Stomach (tissue), 9 donors: ENCODE results near the gene GPR17. TPM values are rescaled to one million over a fixed set of nuclear protein-coding genes. Genes with fewer than 3 reads are reported as not detected.
A peak's percentile ranks its signal among the peaks of the same experiment; 100 is the strongest.

Experiments
- DNase-seq, 2 donors: peaks; one replicate each; pipeline versions ENCODE4 v3.0.0 to v3.0.0-alpha.2; 2013 to 2019
- H3K27ac ChIP-seq, 5 donors: fragments of 200-600 bp in 4 of 5; sonication (generic) in 4 of 5; one replicate each; pipeline ENCODE4 v1.5.1; 2013 to 2019; ENCODE audit warnings: mild to moderate bottlenecking in 1 of 5, moderate library complexity in 1 of 5
- H3K27me3 ChIP-seq, 3 donors: fragments of 200-600 bp; sonication (generic); one replicate each; pipeline ENCODE4 v1.5.1; 2017 to 2019; ENCODE audit warnings: mixed run types in 1 of 3
- H3K36me3 ChIP-seq, 4 donors: fragments of 200-600 bp; sonication (generic); 1 replicate in 3 of 4; 2 replicates in 1 of 4; pipeline ENCODE4 v1.5.1; 2016 to 2019
- H3K4me1 ChIP-seq, 4 donors: fragments of 200-600 bp; sonication (generic); one replicate each; pipeline ENCODE4 v1.5.1; 2016 to 2019
- H3K4me3 ChIP-seq, 4 donors: fragments of 200-600 bp; sonication (generic) in 3 of 4; one replicate each; pipeline ENCODE4 v1.5.1; 2016 to 2019; ENCODE audit warnings: mild to moderate bottlenecking in 1 of 4
- H3K9me3 ChIP-seq, 4 donors: fragments of 200-600 bp; sonication (generic); one replicate each; pipeline ENCODE4 v1.5.1; 2016 to 2019
- CTCF ChIP-seq, 7 experiments: fragments of 450-650 bp in 4 of 7; fragments of 200-600 bp in 3 of 7; sonication (generic) in 3 of 7; IDR thresholded peaks; one replicate each; pipeline ENCODE4 v1.5.1; 2016 to 2019; ENCODE audit warnings: antibody characterized with exemption in 7 of 7, control low read depth in 2 of 7, mild to moderate bottlenecking in 1 of 7
- EP300 ChIP-seq: sonication (generic); formaldehyde crosslinking; IDR thresholded peaks from one replicate; pipeline ENCODE4 v1.6.1; 2017; ENCODE audit warnings: antibody characterized with exemption
- POLR2A ChIP-seq, 4 donors: fragments of 450-650 bp; IDR thresholded peaks; one replicate each; pipeline ENCODE4 v1.6.1; 2016; ENCODE audit warnings: antibody characterized with exemption in 4 of 4, control low read depth in 2 of 4, mild to moderate bottlenecking in 1 of 4, moderate library complexity in 1 of 4
- POLR2AphosphoS5 ChIP-seq, 3 donors: sonication (generic); formaldehyde crosslinking; IDR thresholded peaks; one replicate each; pipeline ENCODE4 v1.6.1; 2016; ENCODE audit warnings: antibody characterized with exemption in 3 of 3
- WGBS, 5 donors: extraction: QIAGEN DNeasy Blood & Tissue Kit in 3 of 5; methylation state at CpG; one replicate each; pipeline versions ENCODE4 v1.1.5 to v1.1.7; 2013 to 2018; 5-methylcytosine and 5-hydroxymethylcytosine counted together
- intact Hi-C: fragments of 100-400 bp; cut with DNase I; formaldehyde crosslinking; loops from one replicate; pipeline ENCODE4 v1.15.1; 2023; ENCODE audit warnings: low total_unique reads
- polyA plus RNA-seq, 3 donors: library from polyadenylated mRNA; stranded (reverse); fragments of 200-250 nt; gene quantifications; one replicate each; pipeline ENCODE4 v1.2.3, GENCODE V29; 2013
- total RNA-seq, 5 donors: library from RNA; depleted of rRNA; stranded (reverse); fragments of >200 nt; gene quantifications; one replicate each; pipeline versions ENCODE4 v1.1.0 to v1.2.3, GENCODE V29; 2014 to 2016
- donor health status: healthy with polysubstance abuse.
- donor health status: Bipolar disorder and iron deficiency.
- donor health status: healthy.

GPR17 gene
- total and polyA plus RNA-seq, 8 donors: 0.19 to 0.61 (median 0.25) TPM; not detected in 5

- Histone ChIP-seq H3K4me1 (no peaks in the 10 kb centered on the region), H3K36me3 (no peaks in the 10 kb centered on the region), H3K27ac (no peak overlapping the region), H3K4me3 (no peak overlapping the region), H3K9me3 (peaks cover 0 to 39% (median 26%) of the 10 kb centered on the region in 4 donors), H3K27me3 (peaks cover 0 to 5% (median 0%) of the 10 kb centered on the region in 3 donors)
- intact Hi-C loops: no loop called here
- WGBS, 5 donors: 82 to 94% (median 90%) methylated on average over 8 to 13 of the region's 13 CpGs
- TF ChIP-seq POLR2AphosphoS5 (IDR thresholded peaks at IDR 0.05): no peak
- TF ChIP-seq EP300: no peak
- TF ChIP-seq CTCF (IDR thresholded peaks at IDR 0.05): no peak
- TF ChIP-seq POLR2A (IDR thresholded peaks at IDR 0.05): no peak
- DNase-seq: peak in 1 of 2 donors; percentile 8
These were observed 33.7 kb upstream of the GPR17 start for GRCh38 chr2:127612111-127612822.

GRCh38 chr2:127614246-127614645 is 31.7 kb upstream of the GPR17 start:
- 82 to 100% (median 88%) methylated on average over 2 of the region's 2 CpGs for WGBS, 5 donors
- no peak for DNase-seq
- Histone ChIP-seq H3K9me3 (peaks cover 0 to 39% (median 26%) of the 10 kb centered on the region in 4 donors), H3K27ac (no peak overlapping the region), H3K27me3 (peaks cover 0 to 9% (median 0%) of the 10 kb centered on the region in 3 donors), H3K4me1 (no peaks in the 10 kb centered on the region), H3K36me3 (no peaks in the 10 kb centered on the region), H3K4me3 (no peak overlapping the region)
- TF ChIP-seq POLR2AphosphoS5 (IDR thresholded peaks at IDR 0.05): no peak
- no peak for TF ChIP-seq EP300
- no peak for TF ChIP-seq CTCF (IDR thresholded peaks at IDR 0.05)
- TF ChIP-seq POLR2A (IDR thresholded peaks at IDR 0.05): no peak
- intact Hi-C loops: no loop called here

- Histone ChIP-seq H3K4me1 (no peaks in the 10 kb centered on the region), H3K27ac (no peak overlapping the region), H3K36me3 (no peaks in the 10 kb centered on the region), H3K9me3 (peaks cover 0 to 39% (median 26%) of the 10 kb centered on the region in 4 donors), H3K4me3 (no peak overlapping the region), H3K27me3 (peaks cover 0 to 11% (median 0%) of the 10 kb centered on the region in 3 donors)
- DNase-seq: peak in 1 of 2 donors; percentile 3
- intact Hi-C loops: no loop called here
- no peak for TF ChIP-seq POLR2AphosphoS5 (IDR thresholded peaks at IDR 0.05)
- no peak for TF ChIP-seq POLR2A (IDR thresholded peaks at IDR 0.05)
- TF ChIP-seq CTCF (IDR thresholded peaks at IDR 0.05): no peak
- TF ChIP-seq EP300: no peak
- WGBS, 5 donors: 67 to 84% (median 74%) methylated on average over 3 of the region's 3 CpGs
These were observed 31.2 kb upstream of the GPR17 start for GRCh38 chr2:127614731-127615130.

GRCh38 chr2:127615511-127616166 is 30.3 kb upstream of the GPR17 start:
- H3K9me3 ChIP-seq: peaks cover 0 to 37% (median 26%) of the 10 kb centered on the region in 4 donors
- intact Hi-C loops: no loop called here
- 72 to 76% (median 75%) methylated on average over 18 of the region's 18 CpGs for WGBS, 5 donors
- H3K36me3 ChIP-seq: no peaks in the 10 kb centered on the region
- no peaks in the 10 kb centered on the region for H3K4me1 ChIP-seq
- no peak overlapping the region for H3K27ac ChIP-seq
- H3K4me3 ChIP-seq: no peak overlapping the region
- TF ChIP-seq CTCF (IDR thresholded peaks at IDR 0.05) (no peak), POLR2A (IDR thresholded peaks at IDR 0.05) (no peak), EP300 (no peak), POLR2AphosphoS5 (IDR thresholded peaks at IDR 0.05) (no peak)
- DNase-seq: peak in 1 of 2 donors; percentile 14
- H3K27me3 ChIP-seq: peaks cover 0 to 17% (median 0%) of the 10 kb centered on the region in 3 donors
